SK-N-MC (cell line): ENCODE data around the gene TYR.

Experiments used
- DNase-seq: peaks from one replicate; pipeline ENCODE4 v3.0.0-alpha.2; 2011; ENCODE audit warnings: low read depth, low spot score
- H3K27ac ChIP-seq: fragments of 200-600 bp; sonication (generic); 2 replicates; pipeline ENCODE4 v1.5.1; 2016; ENCODE audit warnings: mixed run types
- H3K36me3 ChIP-seq: fragments of 200-600 bp; sonication (generic); 2 replicates; pipeline ENCODE4 v1.6.1; 2017; ENCODE audit warnings: antibody characterized with exemption, low read length, mixed read lengths; ENCODE audit not compliant: insufficient read depth
- H3K4me3 ChIP-seq: fragments of 200-600 bp; sonication (generic); 2 replicates; pipeline ENCODE4 v1.5.1; 2016
- H3K9ac ChIP-seq: fragments of 200-600 bp; sonication (generic); 2 replicates; pipeline ENCODE4 v1.8.0; 2017; ENCODE audit warnings: mixed run types, mixed read lengths; ENCODE audit not compliant: insufficient read length
- H3K9me3 ChIP-seq: fragments of 200-600 bp; sonication (generic); 2 replicates; pipeline ENCODE4 v1.6.1; 2017; ENCODE audit warnings: low read depth, mild to moderate bottlenecking, antibody characterized with exemption, low read length, moderate library complexity, mixed read lengths
- EZH2 ChIP-seq: fragments of 200-600 bp; sonication (generic); IDR thresholded peaks from one replicate; pipeline ENCODE4 v1.6.1; 2017; ENCODE audit warnings: antibody characterized with exemption
- FOXP2 ChIP-seq: optimal IDR thresholded peaks from 2 replicates; pipeline ENCODE3; 2011; ENCODE audit warnings: mild to moderate bottlenecking, moderate library complexity; ENCODE audit not compliant: insufficient read depth; ENCODE audit errors: extremely low read length, control extremely low read depth
- POLR2AphosphoS5 ChIP-seq: IDR thresholded peaks from 2 replicates; pipeline ENCODE4 v1.6.1; 2012; ENCODE audit warnings: mild to moderate bottlenecking, low read depth, low read length, borderline replicate concordance

TYR gene

GRCh38 chr11:89181111-89181510 is 3.4 kb downstream of the TYR start:
- Histone ChIP-seq H3K27ac (no peak overlapping the region), H3K9ac (no peak overlapping the region), H3K36me3 (no peaks in the 10 kb centered on the region), H3K9me3 (no peaks in the 10 kb centered on the region), H3K4me3 (no peak overlapping the region)
- no peak for DNase-seq
- TF ChIP-seq FOXP2 (no peak), EZH2 (no peak), POLR2AphosphoS5 (no peak)

- TF ChIP-seq POLR2AphosphoS5 (no peak), EZH2 (no peak), FOXP2 (no peak)
- DNase-seq, result no peak
- Histone ChIP-seq H3K9ac (no peak overlapping the region), H3K27ac (no peak overlapping the region), H3K4me3 (no peak overlapping the region), H3K9me3 (no peaks in the 10 kb centered on the region), H3K36me3 (no peaks in the 10 kb centered on the region)
These were observed 5.3 kb downstream of the TYR start for GRCh38 chr11:89182773-89183518.

DNA sequence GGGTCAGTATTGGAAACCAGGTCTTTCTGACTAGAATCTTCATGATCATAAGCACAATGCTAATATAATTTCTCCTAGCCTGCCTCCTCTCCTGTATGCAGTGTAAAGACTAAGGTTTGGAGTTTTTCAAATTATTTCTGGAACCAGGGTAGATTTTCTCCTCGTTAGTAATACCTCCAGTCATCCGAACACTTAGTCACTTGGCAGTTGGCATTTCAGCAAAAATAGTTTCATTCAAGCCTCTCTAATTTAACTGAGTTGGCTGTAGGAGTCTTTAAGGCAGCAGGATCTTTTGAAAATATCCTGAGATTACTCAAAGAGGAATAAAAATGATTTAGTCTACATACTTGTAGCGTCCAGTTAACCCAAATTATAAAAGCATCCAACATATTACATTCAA is 6.3 kb downstream of the TYR start:
- no peak overlapping the region for H3K4me3 ChIP-seq
- H3K9ac ChIP-seq, result no peak overlapping the region
- TF ChIP-seq FOXP2, result no peak
- TF ChIP-seq EZH2, result no peak
- TF ChIP-seq POLR2AphosphoS5, result no peak
- no peaks in the 10 kb centered on the region for H3K9me3 ChIP-seq
- H3K27ac ChIP-seq, result no peak overlapping the region
- H3K36me3 ChIP-seq, result no peaks in the 10 kb centered on the region
- DNase-seq, result no peak

GRCh38 chr11:89189776-89190175 is 12.1 kb downstream of the TYR start:
- H3K4me3 ChIP-seq, result no peak overlapping the region
- H3K9me3 ChIP-seq, result no peaks in the 10 kb centered on the region
- H3K36me3 ChIP-seq, result no peaks in the 10 kb centered on the region
- H3K9ac ChIP-seq, result no peak overlapping the region
- no peak for DNase-seq
- no peak overlapping the region for H3K27ac ChIP-seq
- no peak for TF ChIP-seq EZH2
- TF ChIP-seq POLR2AphosphoS5, result no peak
- no peak for TF ChIP-seq FOXP2

GRCh38 chr11:89201138-89201537 is 23.5 kb downstream of the TYR start:
- DNase-seq, result no peak
- Histone ChIP-seq H3K9me3 (no peaks in the 10 kb centered on the region), H3K4me3 (no peak overlapping the region), H3K9ac (no peak overlapping the region), H3K27ac (no peak overlapping the region), H3K36me3 (no peaks in the 10 kb centered on the region)
- TF ChIP-seq FOXP2, result no peak
- no peak for TF ChIP-seq EZH2
- TF ChIP-seq POLR2AphosphoS5, result no peak

DNA sequence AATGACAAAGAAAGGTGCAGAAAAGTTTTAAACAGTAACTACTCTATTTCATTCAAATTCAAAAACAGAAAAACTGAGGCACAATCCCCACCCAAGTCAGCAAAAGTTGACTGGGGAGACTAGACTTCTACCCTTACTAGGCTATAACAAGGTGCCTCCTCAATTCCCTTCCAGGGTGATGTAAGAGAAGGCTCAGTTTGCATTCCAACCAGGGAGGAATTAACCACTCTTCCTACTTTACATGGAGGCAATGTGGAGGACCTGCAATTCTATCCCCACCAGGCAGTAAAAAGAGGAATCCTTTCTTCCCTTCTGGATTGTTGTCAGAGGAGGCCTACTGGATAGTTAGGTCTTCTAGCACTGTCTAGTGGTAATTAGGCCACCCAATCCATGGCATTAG is 26.1 kb downstream of the TYR start:
- no peak overlapping the region for H3K9ac ChIP-seq
- H3K4me3 ChIP-seq, result no peak overlapping the region
- H3K27ac ChIP-seq, result no peak overlapping the region
- TF ChIP-seq POLR2AphosphoS5 (no peak), FOXP2 (no peak), EZH2 (no peak)
- DNase-seq, result no peak
- no peaks in the 10 kb centered on the region for H3K9me3 ChIP-seq
- no peaks in the 10 kb centered on the region for H3K36me3 ChIP-seq

DNA sequence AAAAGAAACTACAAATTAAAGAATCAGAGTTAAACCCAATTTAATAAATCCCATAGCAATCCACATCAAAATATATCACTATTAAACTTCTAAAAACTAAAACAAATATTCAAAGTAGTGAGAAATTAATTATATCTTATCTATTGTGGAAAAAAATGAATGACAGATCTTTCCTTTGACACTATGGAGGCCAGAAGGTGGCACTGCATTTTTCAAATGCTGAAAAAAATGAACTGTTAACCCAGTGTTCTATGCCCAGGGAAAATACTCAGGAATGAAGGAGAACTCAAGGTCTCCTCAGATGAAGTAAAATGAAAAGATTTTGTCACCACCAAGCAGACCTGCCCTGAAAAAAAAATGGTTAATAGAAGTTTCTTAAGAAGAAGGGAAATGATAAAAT is 27.7 kb downstream of the TYR start:
- TF ChIP-seq EZH2, result no peak
- TF ChIP-seq FOXP2, result no peak
- TF ChIP-seq POLR2AphosphoS5, result no peak
- H3K9me3 ChIP-seq, result no peaks in the 10 kb centered on the region
- H3K36me3 ChIP-seq, result no peaks in the 10 kb centered on the region
- H3K9ac ChIP-seq, result no peak overlapping the region
- no peak overlapping the region for H3K27ac ChIP-seq
- no peak for DNase-seq
- no peak overlapping the region for H3K4me3 ChIP-seq

GRCh38 chr11:89220684-89221339 is 43.1 kb downstream of the TYR start:
- no peak overlapping the region for H3K27ac ChIP-seq
- H3K9ac ChIP-seq, result no peak overlapping the region
- DNase-seq, result no peak
- no peak overlapping the region for H3K4me3 ChIP-seq
- TF ChIP-seq FOXP2 (no peak), POLR2AphosphoS5 (no peak), EZH2 (no peak)
- no peaks in the 10 kb centered on the region for H3K9me3 ChIP-seq
- H3K36me3 ChIP-seq, result no peaks in the 10 kb centered on the region
